Activated CD4-positive, alpha-beta T cell treated with anti-CD3 and anti-CD28 coated beads, Interleukin-2, amount 50 U/mL, for 1 hour (primary cell): ENCODE results near the gene IGF1R.

Source experiments
- DNase-seq: peaks from one replicate; pipeline ENCODE4 v3.0.0-alpha.2; 2020

IGF1R gene

DNA sequence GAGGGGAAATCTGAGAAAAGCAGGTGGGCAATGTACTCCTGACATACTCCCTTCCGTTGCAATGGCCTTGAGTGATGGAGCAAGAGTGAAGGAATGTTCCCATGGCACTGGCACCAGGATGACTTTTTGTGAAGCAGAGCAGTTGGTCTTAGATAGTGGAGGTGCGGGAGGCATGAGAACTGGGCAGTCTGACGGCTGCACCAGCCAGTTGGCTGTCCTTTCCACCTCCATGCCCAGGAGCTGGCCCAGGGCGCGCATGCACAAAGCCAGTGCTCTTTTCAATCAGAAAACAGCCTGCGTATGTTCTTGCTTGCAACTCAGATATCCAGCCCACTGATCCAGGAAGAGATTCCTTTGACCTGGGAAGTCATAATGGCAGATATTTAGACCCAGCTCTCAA, 222.4 kb downstream of the IGF1R start:
- DNase-seq: no peak

DNA sequence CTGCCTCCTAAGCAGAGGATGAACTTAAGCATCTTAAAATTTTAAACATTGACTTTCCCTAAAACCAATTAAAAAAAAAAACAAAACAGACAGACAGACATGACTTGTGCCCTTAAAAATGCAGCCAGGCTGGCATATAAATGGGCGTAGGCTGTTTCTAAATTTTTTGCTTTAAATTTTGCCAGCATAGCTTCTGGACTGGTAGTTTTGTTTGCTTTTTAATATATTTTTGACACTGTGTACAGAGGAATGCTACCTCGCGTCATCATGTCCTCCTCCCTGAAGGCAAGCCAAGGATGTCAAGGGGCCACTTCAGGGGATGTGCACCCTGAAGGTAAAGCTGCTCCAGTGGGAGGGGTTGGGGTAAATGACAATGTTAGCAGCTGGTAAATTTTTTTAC, 224.4 kb downstream of the IGF1R start:
- no peak for DNase-seq

DNA sequence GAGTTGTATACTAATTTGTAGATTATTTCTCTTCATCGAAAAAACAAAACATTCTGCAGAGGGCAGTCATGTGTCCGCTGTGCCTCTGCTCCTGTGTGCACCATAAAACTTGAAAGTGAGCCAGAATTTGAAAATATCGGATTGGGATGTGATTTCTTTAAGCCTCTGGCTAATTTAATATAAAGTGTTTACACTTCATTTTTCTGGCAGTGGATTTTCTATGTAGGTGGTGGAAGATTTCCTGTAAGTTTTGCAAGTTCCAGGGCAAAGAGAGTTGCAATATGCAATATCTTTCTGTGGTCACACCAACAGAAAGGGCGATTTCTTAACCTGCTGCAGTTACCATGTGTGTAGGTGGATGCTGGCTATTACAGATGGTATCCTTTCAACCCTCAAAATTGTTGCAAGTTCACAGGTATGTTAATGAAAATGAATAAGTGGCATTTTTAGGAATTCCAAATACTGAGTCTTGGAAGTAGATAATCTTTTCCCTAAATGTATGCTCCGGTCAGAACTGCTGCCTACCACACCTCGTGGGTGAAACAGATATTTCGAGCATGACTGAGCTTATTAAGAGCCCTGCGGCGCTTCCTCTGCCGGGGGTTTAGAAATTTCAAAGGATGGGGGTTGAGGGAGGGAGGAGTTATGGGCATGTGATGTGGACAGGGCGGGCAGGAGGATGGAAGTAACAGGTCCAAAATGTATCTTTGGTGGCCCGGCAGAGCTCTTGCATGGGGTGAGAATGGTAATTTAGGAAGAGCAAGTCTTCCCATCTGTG, 225.3 kb downstream of the IGF1R start:
- DNase-seq: no peak

DNA sequence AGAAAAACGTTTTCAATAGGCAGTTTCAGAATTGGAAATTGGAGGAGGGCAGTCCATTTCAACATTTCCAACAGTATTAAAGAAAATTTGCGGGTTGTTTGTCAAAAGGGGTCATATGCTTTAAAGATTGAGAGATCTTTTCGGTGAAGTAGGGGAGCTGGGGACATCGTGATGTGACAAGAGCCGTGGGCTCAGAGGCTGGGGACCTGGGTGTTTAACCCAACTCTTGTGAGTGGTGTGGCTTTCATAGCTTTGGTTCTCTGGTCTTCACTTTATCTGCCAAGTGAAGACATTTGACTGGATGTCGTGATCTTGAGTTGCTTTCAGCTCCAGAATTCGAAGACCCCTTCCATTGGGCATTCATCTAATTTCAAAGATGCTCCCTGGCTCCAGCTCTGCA, 226.0 kb downstream of the IGF1R start:
- no peak for DNase-seq

DNA sequence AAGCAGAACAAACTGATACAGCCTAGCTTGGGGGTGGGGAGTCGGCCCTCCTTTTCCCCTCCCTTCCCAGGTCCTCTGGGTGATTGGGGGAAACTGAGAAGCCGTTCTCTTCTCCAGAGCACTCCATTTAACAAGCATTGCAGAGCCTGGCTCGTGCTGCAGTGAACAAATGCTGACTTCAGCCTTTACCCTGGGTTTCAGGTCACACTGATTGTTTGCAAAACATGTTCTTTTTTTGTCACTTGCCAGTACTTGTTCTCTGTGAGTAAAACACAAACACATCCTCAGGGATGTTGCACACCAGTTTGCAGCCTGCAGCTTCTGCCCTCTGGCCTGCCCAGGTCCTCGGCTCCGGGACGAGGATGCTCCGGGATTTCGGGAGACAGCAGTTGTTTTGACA, 226.4 kb downstream of the IGF1R start:
- no peak for DNase-seq

DNA sequence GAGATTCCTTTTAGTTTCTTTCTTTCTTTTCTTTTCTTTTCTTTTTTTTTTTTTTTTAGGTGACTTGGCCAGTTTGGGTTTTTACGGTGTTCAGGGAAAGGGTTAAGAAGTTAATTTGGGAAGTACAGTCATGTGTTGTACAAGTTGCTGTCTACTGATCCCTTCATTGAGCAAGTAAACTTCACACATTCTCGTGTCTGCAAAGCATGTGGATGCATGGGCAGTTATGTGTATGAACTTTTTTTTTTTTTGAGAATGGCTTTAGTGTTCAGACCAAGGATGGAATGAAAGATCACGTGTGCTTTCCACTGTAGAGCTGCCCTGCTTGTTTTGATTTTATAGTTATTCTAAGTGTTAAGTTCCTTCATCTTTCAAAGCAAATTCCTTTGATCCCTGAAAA, 227.0 kb downstream of the IGF1R start:
- no peak for DNase-seq

DNA sequence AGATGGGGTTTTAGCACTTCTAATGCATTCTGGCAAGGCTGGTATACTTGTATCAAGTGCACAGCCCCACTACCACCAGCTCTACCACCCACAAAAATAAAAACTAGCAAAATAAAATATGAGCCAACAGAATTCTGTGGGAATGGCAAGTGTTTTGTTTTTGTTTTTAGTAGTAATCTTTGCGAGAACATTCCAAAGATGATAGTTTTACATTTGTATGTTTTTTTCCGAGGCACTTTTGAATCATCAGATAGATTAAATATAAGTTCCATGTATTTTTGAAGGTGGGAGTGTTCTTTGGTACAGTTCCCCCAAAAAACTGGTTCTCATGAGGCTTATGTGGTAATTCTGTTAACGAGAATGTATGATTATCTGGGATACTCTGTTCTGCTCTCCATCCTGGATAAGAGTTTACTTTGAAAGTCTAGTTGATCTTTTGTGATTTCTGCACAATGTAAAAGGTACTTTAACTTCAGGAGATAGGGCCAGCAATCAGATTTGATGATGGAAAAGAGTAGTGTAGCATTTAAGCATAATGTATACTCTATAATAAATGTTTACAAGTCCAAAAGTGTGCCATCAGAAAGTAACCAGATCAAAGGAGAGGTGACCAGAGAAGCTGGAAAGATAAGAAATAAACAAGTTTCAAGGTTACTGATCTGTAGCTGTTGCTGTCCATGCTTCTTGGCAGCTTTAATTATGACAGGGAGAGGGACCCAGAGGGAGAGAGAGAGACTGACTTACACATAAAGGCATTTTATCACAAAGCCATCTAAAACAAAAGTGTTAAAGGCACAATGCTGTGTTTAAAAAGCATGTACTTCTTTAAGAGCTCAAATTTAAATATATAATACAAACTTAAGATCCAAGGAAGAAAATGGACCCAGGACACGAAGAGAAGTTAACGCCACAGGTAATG, 228.4 kb downstream of the IGF1R start:
- DNase-seq: no peak

DNA sequence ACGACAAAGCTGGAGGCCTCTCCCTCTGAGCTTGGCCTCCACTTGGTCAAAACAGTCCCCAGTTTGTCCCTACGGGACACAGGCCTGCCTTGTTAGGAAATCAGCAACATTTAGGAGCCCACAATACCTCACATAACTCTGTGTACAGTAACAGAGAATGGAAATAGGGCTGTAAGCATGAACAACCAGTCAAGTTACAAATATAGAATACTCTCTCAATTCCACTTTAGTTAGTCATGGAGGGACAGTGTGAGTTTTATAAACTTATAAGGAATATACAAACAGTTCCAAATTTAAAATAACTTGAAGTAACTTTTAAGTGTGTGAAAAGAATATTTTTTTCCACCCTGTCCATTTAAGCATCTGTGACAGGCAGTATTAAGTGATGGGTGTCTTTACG, 229.8 kb downstream of the IGF1R start:
- DNase-seq: no peak

DNA sequence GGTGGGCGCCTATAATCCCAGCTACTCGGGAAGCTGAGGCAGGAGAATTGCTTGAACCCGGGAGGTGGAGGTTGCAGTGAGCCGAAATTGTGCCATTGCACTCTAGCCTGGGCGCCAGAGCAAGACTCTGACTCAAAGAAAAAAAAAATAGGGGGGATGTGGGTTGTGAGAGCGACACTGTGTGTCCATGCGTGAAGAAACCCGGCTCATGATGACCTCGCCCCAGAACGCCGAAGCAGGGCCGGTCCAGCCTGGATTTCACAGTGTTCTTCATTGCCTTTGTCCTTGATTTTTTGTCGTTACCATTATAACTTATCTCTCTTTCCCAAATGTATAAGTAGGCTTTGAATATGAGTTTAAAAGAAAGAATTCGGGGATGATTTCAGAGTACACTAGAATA, 230.5 kb downstream of the IGF1R start:
- no peak for DNase-seq

DNA sequence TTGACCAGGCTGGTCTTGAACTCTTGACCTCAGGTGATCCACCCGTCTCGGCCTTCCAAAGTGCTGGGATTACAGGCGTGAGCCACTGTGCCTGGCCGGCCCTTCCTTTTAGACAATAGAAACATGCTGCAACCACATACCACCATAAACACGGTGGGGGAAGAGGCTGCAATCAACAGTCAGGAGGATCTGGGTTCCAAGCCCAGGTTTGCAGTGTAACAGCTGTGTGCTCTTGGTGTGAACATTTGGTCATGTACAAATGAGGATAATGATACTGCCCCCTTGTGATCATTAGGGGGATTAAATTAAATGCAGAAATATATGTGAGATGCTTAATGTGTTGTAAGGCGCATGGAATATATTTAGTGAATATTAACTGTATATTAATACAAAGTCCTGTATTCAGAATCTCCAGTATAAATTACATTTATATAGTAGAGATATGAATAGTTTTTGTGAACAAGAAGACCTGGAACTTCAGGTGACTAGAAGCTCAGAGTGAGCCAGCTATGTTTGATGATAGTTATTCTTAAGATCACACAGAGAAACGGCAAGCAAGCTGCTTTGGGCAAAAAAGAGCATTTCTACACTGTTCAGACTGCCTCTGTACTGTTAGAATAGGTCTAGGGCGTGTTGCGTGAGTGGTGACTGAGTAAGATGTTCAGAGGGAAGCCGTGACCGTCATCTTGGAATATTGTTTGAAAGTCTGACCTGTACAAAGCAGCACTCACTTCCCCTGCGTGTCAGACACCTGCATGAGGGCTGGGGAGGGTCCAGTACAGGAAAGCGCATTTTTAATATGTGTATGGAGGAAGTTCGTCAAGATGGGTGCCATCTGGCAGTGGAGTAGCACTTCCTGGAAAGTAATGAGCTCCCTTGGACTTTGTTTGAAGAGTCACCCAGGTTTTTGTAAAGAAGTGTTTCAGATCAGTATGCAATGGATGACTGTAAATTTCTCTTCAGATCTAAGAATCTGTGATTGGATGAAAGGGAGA, 233.5 kb downstream of the IGF1R start:
- DNase-seq: no peak

DNA sequence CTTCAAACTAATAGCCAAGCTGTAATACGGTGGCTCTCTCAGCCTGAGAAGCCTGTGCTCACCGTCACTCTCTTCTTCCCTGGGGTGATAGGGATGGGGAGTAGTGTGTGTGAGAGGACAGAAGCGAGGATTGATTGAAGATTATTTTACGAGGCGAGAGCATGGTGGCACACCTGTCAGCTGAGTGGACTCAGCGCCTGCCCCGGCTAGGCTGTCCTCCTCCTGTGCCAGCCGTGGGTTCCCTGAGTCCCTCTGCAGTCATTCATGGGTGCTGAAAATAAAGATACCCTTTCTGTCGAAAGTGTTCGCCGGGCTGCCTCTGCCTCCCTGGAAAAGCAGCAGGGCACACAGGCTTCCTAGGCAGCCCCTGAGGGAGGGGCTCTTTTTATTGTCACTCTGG, 235.1 kb downstream of the IGF1R start:
- DNase-seq: no peak

DNA sequence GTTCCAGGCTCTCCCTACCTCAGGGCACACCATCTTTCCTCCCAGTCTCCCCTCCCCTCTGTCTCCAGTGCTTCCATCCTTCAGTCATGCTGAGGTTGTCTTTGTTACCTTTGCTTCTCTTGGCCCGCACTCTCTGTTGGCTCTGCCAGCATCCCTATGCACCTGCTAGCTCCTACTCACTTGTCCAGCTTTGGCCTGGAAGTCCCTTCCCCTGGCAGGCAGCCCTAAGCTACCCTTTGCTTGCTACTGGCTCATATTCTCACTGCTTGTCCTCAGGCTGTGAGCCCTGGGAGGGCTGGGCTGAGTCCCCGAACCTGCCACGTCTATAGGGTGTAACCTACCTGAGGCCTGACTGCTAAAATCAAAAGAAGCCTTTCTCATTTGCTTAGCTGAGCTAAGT, 236.6 kb downstream of the IGF1R start:
- DNase-seq: no peak

DNA sequence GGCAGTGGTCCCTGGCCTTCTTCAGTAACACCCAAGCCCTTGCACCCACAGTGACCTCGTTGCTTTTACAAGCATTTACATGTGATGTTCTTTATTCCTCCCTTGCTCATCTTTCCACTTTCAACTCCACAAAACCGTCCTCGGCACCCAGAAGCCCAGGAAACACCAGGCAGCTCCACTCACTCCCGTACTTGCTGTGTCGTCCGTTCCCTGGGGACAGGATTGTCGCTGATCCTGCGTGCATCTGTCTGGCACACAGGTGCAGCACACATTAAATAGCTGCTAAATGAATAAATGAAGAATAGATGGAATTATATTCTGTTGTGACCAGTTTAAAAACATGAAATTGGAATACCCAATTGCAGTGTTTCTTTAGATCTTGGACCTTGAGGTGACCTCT, 239.6 kb downstream of the IGF1R start:
- no peak for DNase-seq

DNA sequence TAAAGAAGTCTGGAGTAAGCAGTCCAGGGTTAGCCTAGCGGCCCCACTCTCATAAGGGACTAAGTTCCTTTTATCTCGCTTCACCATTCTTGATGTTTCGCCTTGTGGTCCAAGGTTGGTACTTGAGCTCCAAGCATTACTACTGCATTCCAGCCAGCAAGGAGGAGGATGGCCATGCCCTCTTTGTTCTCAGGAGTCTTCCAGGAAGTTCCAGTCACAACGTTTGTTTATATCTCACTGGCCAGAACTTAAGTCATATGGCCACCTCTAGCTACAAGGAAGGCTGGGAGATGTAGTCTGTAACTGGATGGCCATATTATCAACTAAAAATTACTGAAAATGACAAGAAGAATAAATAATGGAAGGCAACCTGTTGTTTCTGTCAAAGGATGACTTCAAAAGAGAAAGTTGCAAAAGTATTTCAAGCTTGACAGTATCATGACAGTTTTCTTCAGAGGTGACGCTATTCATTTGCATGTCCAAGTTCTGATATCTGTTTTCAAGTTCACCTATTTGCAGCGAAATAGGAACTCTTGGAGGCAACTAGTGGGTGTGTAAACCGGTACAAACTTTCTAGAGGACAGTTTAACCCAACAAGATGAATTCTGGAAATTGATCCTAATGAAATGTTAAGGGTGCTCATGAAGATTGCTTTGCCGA, 240.6 kb downstream of the IGF1R start:
- no peak for DNase-seq

DNA sequence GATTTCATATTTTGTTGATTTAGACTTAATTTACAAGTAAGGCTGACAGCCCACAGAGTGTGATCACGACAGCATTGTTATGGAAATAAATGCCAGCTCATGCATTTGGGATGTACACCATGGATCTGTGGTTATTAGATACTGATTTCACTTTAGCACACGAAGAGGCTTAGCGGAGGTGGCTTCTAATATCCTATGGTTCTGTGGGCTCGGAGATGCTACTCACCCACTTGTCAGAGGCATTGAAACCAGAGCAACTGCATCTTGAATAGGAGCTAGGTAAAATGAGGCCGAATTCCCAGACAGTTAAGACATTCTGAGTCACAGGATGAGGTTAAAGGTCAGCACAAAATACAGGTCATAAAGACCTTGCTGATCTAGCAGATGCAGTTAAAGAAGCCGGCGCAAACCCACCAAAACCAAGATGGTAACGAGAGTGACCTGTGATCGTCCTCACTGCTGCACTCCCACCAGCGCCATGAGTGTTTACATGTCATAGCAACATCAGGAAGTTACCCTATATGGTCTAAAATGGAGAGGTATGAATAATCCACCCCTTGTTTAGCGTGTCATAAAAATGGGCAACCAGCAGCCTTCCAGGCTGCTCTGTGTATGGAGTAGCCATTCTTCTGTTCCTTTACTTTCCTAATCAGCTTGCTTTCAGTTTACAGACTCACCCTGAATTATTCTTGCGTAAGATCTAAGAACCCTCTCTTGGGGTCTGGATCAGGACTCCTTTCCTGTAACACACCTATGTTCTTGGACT, 241.8 kb downstream of the IGF1R start:
- DNase-seq: no peak

DNA sequence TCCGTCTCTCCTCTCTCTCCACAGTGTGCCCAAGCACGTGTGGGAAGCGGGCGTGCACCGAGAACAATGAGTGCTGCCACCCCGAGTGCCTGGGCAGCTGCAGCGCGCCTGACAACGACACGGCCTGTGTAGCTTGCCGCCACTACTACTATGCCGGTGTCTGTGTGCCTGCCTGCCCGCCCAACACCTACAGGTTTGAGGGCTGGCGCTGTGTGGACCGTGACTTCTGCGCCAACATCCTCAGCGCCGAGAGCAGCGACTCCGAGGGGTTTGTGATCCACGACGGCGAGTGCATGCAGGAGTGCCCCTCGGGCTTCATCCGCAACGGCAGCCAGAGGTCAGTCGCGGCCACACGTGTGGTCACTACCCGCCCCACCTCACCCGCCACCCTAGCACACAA, 243.0 kb downstream of the IGF1R start:
- no peak for DNase-seq

DNA sequence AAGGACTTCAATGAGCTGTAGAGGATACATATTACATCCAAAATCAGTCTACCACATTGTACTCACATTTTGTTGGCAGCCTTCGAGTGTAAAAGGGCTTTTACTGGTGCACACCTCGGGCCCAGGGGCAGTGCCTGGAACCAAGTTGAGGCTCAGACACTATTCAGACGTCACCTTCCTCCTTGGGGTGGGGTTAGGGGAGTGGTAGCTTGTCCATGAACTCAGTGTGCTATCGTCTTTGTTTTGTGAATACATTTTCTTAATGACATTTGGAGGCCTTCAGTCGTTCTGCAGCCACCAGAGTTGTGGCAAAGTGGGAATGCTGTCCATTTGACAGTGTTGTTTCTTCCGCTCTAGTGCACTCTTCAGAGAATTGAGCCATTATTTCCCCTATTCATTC, 245.1 kb downstream of the IGF1R start:
- DNase-seq: no peak

DNA sequence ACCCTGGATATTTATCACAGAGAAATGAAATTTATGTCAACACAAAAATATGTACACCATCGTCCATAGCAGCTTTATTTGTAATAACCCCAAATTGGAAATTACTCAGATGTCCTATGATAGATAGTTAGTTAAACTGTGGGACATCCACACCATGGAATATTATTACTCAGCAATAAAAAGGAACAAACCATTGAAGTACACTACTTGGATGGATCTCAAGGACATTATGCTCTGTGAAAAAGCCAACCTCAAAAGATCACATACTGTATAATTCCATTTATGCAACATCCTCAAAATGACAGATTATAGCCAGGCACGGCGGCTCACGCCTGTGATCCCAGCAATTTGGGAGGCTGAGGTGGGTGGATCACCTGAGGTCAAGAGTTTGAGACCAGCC, 246.0 kb downstream of the IGF1R start:
- no peak for DNase-seq

DNA sequence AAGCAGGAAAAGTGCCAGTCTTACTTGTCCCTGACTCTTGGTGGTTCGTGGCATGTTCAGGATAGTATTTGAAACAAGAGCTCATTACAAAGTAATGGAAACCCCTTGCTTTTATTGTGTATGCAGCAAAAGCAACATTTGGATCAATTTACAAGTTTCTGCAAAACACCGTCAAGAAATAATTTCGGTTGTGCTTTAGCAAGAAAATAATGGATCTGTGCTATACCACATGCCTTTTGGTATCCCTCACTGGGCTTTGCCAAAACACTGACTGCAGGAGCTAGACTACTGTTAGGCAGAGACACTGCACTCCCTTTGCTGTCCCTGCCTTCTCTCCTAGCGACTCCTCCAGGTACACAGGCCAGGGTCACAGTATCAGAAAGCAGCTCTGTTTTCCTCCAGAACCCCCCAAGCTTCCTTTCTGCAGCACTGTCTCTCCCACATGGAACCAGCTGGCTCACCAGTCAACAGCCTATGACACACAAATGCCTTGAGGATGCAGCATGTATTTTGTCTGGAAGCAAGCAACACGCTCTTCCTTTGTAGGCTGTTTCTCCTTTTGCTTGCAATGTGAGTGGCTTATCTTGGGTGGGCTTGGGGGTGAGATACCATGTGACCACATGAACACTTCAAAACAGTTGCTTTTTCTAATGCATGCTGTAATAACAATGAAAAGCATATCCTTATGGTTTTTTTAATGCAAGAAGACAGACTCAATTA, 247.8 kb downstream of the IGF1R start:
- no peak for DNase-seq

DNA sequence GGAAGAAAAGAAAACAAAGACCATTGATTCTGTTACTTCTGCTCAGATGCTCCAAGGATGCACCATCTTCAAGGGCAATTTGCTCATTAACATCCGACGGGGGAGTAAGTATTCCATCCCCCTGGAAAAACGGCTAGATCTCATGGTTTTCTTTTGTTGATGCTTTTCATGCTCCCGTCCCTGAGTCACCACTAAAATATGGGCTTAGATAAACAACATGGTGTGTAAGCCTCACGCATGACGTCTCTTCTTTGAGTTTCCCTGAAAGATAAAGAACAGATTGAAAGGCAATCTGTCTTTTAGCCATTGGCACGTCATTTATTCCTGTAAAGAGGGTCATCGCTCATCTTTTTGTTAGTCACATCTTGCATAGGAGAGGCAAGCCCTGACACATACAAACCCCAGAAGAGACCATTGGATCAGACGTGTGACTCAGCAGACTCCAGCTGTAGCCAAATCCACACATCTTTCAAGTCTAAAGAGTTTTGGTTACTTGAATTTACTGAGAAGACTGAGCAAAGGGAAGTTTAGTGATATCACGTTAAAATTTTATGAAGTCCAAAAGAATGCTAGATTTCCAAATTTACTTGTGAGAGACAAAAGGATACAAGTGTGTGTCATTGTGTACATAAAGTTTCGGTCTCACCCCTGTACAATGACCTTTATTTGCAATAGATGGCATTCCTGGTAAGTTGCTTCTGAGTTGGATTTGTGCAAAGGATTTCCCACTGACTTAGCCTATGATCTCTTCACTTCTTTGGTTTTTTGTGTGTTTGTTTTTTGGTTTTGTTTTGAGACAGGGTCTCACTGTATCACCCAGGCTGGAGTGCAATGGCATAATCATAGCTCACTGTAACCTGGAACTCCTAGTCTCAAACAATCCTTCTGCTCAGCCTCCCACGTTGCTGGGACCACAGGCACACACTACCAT, 248.7 kb downstream of the IGF1R start:
- no peak for DNase-seq
